ENCODE data around the gene TELO2.
"Not testable (repeated sequence)": the region's sequence is repeated elsewhere in the genome, so short reads cannot be mapped to it uniquely, and the experiment has no call there.

Gene TELO2

DNA sequence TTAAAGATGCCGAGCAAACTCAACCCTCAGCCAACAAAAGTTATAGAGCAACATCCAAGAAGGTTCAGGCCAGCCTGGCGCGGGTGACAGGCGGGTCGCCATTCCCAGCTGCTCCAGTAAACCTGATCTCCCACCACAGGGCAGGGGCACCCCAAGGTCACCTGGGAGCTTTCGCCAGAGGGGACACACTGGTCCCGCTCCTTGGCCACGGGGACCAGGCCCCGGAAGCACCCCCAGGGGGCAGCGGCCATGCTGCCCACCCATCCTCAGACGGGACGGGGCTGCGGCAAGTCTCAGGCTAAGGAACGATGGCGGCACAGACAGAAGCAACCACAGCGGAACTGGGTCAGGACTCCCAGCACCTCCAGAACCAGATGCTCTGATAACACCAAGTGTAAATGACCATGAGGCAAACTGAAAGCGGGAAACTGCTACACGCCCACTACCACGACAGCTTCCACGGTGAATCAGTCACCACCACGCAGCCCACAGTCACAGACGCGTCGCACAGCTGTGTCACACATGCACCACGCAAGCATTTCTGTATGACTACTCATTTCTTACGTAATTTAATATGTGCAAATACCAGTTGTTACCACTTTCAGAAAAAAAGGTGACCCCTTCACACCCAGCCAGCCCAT is 34.7 kb upstream of the TELO2 start:
- DNase-seq: no peak

DNA sequence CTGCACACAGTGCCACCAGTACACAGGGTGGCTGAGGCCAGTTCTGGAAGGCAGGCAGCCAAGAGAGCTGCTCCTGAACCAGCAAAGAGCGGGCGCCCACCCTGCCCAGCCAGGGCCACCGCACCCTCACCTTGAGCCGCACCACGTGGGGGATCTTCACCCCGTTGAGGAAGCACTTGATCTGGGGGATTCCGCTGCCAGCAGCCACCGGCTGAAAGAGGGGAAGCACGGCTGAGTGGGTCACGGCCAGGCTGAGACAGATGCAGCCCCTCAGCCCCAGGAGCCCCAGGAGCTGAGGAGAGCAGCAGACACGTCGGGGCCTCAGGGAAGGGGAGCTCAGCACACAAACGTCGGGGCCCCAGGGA is 34.2 kb upstream of the TELO2 start:
- DNase-seq: no peak

DNA sequence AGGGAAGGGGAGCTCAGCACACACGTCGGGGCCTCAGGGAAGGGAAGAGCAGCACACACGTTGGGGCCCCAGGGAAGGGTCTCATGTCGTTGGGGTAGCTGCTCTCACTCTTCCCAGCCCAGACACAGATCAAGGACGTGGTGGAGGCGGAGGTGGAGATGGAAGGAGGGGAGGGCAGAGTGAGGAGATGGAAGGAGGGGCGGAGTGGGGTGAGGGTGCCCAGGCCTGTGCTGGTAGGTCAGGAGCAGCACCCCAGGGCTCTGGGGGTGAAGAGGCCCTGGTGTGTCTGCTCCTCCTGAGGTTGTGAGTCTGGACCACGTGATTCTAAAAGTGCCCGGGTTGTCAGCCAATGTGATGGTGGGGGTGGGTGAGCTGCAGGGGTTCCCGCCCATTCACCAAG is 33.2 kb upstream of the TELO2 start:
- DNase-seq: no peak

DNA sequence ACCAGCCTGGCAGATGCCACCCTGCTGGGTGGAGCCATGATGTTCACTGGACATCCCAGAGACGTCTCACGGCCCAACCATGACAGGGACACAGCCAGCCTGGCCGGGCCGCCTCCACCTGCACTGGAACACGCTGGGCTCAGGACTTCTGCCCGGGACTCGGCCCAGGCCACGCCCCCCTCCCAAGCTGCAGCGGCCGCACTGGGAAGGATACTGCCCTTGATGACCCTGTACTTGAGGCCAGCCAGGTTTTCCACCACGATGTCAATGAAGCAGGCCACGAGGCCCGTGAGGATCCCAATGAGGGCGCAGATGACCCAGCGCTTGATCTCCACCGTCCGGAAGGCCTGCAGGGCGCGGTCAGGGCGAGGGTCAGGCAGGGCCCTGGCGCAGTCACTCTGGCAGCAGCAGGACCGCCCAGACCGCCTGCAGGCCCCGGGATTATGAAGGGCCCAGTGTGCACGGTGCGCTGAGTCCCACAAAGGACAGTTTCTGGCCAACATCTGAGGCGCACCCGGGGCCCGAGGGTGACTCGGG is 32.5 kb upstream of the TELO2 start:
- no peak for DNase-seq

DNA sequence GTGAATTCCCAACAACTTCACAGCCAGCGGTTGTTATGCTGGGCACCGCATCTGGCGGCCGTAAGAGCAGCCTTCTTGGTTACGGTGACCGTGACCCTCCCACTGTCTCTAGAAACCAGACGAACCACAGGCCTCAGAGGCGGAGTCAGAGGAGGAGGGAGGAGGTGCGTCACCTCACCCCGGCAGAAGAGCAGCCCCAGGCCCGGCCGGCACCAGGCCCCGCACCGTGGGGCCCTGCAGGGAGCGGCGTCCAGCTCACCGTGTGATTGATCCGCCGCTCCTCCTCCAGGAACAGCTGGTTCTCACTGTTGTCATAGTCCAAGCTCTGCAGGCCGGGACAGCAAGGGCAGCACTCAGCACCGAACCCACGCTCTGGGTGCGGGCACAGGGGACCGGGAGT is 32.0 kb upstream of the TELO2 start:
- no peak for DNase-seq

DNA sequence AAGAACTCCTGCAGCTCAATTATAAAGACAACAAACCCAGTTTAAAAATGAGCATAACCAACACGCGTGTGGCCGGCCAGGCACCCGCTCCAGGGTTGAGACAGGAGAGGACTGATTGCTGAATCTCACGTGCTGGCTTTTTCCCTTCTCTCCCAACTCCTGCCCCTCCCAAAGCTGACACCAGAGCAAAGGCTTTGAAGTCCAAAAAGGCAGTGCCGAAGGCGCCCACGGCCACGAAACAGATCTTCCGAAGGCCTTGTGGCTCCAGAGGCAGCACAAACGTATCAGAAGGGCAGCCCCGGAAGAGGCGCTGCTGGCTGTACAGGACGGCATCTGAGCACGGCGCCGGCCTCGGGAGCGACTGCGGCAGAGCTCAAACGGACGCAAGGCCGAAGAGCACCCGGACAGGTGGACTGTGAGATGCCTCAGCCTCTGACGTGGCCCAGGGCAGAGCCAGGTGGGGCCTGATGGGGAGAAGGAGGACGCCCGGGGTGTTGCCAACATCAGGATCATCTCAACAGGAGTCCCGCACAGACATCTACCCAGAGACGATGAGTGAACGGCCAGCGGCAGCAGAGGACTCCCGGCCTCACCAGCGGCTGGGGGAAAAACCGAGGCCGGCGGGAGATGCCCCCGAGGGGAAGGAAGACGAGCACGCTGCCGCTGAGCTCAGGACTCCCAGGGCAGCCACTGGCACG is 28.8 kb upstream of the TELO2 start:
- no peak for DNase-seq

DNA sequence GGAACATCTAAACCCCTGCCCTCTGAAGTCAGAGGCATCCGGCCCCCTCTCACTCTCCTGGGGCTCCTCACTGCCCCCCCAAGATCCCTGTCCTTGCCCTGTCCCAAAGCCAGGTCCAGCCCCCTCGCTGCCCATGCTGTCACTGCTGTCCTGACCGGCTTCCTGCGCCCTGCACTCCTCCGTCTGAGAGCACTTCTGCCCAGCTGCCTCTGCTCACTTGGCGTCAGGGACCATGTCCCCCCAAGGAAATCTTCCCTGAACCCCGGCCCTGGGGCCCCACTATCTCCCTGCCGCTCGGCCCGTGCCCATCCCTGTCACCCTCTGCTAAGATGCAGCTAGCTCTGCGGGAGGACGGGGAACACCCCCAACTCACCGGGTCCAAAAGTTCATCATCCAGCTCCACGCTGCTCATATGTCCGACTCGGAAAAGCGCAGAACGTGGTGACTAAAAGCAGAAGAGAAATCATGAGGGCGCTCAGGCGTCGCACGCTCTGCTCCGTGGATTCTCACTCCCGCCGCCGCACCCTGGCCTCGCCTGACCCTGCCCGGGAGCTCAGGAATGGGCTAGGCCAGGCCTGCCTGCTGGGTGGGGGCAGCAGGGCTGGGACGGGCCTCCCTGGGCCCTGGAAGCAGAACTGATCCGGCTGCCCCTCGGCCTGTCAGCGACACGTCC is 28.1 kb upstream of the TELO2 start:
- DNase-seq: no peak

DNA sequence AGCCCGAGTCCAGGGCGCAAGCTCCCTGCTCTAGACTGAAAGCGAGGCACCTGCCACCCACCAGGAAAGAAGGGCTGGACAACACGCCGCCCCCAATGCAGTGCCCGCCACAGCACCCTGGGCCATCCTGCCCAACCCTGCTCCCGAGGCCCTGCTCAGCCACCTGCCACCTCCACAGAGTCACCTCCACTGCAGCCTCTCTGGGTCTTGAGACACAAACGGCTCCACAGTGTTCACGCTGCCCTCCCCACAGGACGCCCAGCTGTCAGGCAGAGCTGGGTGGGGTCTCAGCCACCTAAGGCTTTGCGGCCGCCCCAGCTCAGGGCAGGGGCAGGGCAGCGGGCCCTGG is 27.6 kb upstream of the TELO2 start:
- no peak for DNase-seq

DNA sequence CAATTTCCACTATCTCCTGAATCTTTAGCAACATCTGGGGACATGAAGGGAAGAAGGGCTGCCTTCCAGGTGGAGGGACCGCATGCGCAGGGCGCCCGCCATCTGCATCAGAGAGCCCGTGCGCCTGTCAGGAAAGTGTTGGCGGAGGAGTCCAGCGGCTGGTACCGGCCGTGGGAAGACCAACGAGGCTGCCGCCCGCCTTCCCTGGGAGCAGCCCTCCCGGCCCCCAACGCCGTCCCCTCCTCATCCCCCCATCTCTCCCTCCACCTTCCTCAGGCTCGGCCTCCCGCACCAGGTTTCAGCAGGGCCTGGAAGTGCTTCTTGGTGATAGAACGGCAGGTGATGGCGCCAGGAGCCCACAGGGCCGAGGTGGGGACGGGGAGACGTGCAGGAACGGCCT is 27.1 kb upstream of the TELO2 start:
- no peak for DNase-seq

DNA sequence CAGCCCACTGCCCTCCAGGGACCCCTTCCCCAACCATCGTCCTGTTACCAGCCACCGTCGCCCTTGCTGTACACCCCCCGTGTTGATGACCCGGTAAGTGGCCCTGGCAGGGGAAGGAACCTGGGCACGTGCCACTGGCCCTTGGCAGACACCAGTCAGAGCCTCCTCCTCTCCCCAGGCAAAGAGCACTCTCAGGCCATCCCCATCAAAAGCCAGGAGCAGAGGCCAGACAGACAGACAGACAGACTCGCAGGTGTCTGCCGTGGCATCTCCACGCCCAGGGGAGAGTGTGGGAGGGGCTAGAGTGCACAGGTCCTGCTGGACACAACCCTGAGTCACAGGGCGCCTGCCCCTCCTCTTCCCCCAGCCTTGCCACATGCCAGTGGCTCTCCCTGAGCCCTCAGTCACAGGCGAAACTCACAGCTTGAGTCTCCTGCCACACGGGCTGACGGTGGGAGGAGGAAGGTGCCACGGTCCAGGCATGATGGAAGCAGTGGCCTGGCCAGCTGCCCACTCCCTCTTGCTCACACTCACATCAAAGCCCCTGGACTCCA is 26.1 kb upstream of the TELO2 start:
- DNase-seq: no peak

DNA sequence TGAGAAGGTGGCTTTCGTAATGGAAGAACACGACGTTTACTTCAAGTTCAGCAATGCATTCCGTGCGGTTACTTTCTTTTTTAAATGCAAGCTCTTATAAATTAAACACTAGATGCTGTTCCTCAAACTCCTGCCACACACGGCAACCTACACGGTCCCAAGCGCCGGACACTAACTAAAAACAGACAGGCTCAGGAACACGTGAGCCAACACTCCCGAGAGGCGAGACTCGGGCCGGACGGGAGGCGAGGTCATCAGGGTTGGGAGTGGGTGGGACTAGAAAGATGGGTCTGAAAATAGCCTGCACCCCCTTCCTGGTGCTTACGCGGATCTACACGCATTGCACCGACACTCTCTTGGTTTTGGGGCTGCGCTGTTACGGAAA is 24.7 kb upstream of the TELO2 start:
- no peak for DNase-seq

DNA sequence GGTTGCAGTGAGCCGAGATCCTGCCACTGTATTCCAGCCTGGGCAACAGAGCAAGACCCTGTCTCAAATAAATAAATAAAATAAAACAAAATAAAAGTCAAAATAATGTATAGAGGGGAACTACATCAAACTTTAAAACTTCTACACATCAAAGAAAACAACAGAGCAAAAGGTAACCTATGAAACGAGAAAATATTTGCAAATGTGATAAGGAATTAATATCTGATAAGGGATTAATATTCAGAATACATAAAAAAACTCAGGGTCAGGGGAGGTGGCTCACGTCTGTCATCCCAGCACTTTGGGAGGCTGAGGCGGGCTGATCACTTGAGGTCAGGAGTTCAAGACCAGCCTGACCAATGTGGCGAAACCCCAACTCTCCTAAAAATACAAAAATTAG is 24.0 kb upstream of the TELO2 start:
- not testable (repeated sequence) for DNase-seq

DNA sequence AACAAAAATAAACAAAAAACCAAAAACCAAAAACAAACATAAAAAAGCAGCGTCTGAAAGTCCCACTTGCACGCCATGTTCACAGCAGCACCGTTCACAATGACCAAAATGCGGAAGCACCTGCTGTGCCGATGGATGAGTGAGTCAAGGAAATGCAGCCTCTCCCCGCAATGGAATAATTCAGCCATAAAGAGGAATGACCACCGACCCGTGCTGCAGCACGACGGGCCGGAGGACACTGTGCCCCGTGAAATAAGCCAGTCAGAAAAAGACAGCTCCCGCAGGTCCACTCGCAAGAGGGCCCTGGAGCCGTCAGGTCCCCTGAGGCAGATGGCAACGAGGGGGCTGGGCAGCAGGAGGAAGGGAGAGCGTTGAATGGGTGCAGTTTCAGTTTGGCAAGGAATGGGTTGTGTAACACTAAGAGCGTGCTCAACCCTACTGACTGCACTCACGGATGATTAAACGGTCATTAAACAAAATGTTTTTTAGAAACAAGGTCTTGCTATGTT is 23.4 kb upstream of the TELO2 start:
- DNase-seq: no peak

DNA sequence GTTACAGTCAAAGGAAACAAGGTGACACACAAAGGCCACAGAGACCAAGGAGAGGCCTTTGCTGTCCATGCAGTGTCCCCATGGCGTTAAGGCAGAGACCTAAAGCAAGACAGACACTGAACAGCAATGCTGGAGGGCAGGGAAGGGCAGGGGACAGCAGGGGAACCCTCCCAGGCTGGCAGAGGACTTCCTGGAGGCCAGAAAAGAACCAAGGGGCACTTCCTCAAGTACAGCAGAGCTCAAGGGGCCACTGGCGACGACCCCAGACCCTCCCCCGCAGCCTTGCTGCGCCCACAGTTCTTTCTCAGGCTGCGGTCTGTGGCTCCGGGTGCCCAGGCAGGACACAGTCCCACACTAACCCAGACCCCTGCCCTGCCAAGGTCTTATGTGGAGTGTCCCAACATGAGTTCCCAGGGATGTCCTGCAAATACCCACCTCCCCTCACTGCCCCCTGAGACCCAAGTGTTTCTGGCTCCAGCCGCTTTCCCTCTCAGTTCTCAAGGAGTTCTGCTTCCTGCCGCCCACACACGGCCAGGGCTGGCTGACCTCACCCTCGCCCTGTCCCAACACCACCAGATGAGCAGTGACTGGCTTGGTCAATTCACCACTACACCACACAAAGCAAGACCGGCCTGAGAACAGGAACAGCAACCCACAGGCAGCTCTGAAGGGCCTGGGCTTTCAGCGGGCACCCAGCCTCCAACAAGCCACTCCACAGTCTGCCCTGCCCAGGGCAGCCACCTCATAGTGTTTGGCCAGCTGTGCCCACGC is 22.5 kb upstream of the TELO2 start:
- DNase-seq: no peak

DNA sequence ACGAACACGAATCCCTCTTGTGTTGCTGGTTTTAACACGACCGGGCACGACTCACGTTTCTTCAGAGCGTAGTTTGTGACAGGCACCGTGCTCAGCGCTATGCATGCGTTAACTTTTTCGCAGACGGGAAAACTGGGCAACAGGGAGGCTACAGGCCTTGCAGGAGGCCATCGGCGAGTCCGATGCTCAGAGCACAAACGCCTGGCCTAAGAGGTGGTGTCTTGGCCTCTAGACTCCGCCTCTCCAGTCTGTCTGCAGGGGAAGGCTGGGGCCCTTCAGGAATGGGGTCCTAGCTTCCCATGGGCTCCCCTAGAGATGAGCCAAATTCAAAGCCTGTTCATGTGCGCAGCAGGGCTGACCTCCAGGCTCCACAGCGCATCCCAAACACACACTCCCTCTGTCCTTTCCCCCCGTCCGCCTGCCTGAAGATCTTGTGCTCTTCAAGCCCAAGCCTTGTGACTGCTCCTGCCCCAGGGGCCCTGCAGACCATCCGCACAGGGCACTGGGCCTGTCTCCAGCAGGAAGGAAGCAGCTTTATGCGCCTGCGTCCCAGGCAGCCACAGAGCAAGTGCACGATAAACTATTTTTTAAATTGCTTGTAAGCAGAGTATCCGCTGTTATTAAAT is 21.5 kb upstream of the TELO2 start:
- no peak for DNase-seq

DNA sequence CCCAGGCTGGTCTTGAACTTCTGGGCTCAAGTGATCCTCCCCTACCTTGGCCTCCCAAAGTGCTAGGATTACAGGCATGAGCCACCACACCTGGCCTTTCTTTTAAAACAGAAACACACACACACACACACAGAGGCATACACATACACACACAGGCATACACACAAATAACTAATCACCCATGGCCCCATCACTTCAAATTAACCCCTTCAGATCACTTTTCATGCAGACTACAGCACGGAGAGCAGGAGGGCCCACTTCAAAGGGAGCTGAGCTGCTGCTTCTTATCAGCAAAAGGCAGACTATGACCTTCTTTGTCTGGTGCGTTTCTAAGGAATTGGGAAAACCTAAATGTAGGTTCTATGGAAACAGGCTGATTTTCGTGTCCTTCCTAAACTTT is 20.2 kb upstream of the TELO2 start:
- DNase-seq: no peak

DNA sequence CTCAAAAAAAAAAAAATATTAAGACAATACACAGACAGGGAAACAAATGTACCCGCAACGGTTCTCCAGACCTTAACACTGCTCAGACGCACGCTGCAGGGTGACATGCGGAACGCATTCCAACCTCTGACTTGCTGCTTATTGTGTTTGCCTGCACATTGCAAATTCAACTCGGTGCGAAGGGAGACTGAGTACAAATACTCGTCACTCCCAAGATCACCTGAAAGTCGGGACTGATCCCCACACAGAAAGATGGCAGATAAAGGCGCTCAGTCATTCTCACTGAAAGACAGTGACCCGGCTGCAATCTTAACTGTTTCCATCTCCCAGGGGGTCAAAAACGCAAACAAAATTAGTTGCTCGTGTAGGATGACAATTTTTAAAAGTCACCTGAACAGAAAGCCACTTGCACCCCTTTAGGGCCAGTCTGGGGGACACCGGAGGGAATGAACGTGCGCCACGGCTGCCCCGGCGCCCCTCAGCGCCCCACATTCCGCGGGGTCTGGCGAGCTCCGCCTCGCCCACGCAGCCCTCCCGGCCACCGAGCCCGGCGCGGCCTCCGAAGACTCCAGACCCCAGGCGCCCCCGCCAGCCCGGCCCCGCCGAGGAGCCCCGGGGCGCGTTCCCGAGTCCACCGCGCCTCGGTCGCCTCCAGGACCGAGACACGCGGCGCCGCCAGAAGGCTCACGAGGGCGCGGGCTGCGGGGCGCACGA is 18.9 kb upstream of the TELO2 start:
- DNase-seq: no peak

DNA sequence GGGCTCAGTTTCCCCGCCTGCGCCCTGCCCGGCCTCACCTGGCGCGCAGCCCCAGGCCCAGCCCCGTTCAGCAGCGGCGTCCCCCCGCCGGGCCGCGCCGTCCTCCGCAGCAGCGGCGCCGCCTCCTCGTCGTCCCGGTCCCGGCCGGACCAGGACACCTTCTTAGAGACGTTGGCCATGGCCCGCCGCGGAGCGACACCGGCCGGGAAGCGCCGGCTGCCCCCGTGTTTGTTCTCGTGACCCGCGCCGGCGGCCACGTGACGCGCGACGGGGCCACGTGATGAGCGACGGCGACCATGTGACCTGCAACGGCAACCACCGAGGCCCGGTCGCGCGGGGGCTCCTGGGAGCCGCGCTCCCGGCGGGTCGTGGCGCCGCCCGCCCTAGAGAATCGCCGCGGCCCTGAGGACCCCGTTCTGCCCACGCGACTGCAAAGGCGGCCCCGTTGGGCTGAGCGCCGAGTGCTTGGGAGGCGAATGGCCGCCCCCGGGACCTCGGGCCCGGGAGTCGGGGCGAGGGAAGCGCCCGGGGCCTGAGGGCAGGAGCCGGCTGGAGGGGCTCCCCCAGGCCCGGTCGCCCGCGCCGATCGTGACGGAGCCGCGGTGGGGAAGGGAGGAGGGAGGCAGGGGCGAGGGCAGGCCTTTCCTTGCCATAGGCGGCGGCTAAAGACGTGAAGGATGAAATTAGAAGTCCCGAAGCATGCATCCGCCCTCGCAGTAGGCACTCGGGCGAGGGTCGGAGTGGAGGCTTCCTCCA is 18.2 kb upstream of the TELO2 start, which contains the start of gene CLCN7:
Gene CLCN7 (minus strand): TSS at position 233 of the 756 bp plus-strand sequence. CDS start 54 bp downstream, at position 179.
- DNase-seq: peak; percentile 21

DNA sequence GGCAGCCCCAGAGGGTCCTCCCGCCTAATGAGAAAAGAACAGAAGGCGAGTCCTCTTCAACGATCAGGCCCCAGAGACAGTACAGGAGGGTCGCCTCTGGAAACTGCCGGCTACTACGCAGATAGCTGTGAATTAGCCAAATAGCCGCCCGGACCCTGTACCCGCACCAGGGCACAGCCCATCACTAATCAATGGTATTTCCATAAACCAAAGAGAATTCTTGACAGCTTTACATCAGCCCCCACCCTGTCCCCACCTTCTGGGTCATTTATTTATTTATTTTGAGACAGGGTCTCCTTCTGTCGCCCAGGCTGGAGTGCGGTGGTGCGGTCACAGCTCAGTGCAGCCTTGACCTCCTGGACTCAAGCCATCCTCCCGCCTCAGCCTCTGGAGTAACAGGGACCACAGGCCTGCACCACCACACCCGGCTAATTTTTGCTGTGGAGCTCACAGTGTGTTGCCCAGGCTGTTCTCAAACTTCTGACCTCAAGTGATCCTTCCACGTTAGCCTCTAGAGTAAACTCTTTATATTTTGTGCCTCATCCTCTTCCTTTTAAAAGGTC is 17.5 kb upstream of the TELO2 start:
- DNase-seq: no peak

DNA sequence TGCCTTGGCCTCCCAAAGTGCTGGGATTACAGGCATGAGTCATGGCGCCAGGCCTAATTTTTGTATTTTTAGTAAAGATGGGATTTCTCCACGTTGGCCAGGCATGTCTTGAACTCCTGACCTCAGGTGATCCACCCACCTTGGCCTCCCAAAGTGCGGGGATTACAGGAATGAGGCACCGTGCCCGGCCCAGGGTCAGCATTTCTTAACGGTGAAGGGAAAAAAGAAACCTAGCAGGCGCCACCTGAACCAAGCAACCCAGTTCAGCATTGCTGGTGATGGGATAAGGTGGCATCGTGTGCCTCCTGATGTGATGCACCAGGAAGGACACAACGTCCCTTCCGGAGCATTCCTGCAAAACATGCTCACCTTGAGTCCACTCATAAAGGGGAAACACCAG is 16.1 kb upstream of the TELO2 start:
- no peak for DNase-seq

DNA sequence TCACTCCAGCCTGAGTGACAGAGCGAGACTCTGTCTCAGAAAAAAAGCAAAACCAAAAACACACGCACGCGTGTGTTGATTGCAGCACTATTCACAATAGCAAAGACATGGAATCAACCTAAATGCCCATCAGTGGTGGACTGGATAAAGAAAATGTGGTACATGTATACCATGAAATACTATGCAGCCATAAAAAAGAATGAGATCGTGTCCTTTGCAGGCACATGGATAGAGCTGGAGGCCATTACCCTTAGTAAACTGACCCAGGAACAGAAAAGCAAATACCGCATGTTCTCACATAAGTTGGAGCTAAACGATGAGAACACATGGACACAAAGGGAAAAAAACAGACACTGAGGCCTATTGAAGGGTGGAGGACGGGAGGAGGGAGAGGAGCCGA is 14.2 kb upstream of the TELO2 start:
- not testable (repeated sequence) for DNase-seq

Data from NCI-H774 (cell line).